Naive thymus-derived CD8-positive, alpha-beta T cell (primary cell): ENCODE data around the gene IL4I1. TPM values are rescaled to one million over a fixed set of nuclear protein-coding genes. Genes with fewer than 3 reads are reported as not detected.
A peak's percentile ranks its signal among the peaks of the same experiment; 100 is the strongest.

Experiments
- ATAC-seq, 2 donors: fragments of 150-1000 bp; cut with Tn5 transposase in 1 of 2; sonication (Bioruptor Pico), chemical (Tn5 transposase) in 1 of 2; 1 replicate in 1 of 2; 2 replicates in 1 of 2; pipeline ENCODE4 v1.10.0; 2021; ENCODE audit warnings: mild to moderate bottlenecking in 2 of 2, moderate library complexity in 2 of 2
- POLR2A ChIA-PET: fragments of 350-600 bp; sonication (Branson Sonifier 250); formaldehyde crosslinking; loops from one replicate; lab custom pipeline; 2021; ENCODE audit warnings: antibody characterized with exemption; lab: Charles Lee
- DNase-seq, 10 donors: peaks; one replicate each; pipeline versions ENCODE4 v3.0.0 to v3.0.0-alpha.2; 2020 to 2022
- H3K27ac Mint-ChIP-seq, 10 donors: one replicate each; pipeline ENCODE4 v1.8.0; 2020 to 2022; ENCODE audit warnings: mild to moderate bottlenecking in 10 of 10, mixed read lengths in 10 of 10, moderate library complexity in 4 of 10, inconsistent platforms in 1 of 10
- H3K27me3 Mint-ChIP-seq, 5 donors: one replicate each; pipeline ENCODE4 v1.8.0; 2021 to 2022; ENCODE audit warnings: mixed read lengths in 5 of 5
- H3K36me3 Mint-ChIP-seq, 3 donors: one replicate each; pipeline ENCODE4 v1.8.0; 2020 to 2022; ENCODE audit warnings: mixed read lengths in 3 of 3, mild to moderate bottlenecking in 2 of 3, inconsistent platforms in 1 of 3
- H3K4me1 Mint-ChIP-seq, 4 donors: one replicate each; pipeline ENCODE4 v1.8.0; 2021 to 2022; ENCODE audit warnings: mixed read lengths in 4 of 4
- H3K4me3 Mint-ChIP-seq, 10 donors: one replicate each; pipeline ENCODE4 v1.8.0; 2020 to 2022; ENCODE audit warnings: mild to moderate bottlenecking in 10 of 10, mixed read lengths in 10 of 10, moderate library complexity in 6 of 10, inconsistent platforms in 1 of 10
- H3K9me3 Mint-ChIP-seq, 9 donors: one replicate each; pipeline ENCODE4 v1.8.0; 2020 to 2022; ENCODE audit warnings: mixed read lengths in 9 of 9, mild to moderate bottlenecking in 3 of 9, inconsistent platforms in 1 of 9, moderate library complexity in 1 of 9
- polyA plus RNA-seq, 3 donors: library from polyadenylated mRNA; unstranded; fragments of 300-500 nt; fragmentation: Illumina TruSeq; gene quantifications; one replicate each; pipeline ENCODE4 v1.2.3, GENCODE V29; 2021
- total RNA-seq, 8 experiments: library from RNA in 2 of 8; stranded (reverse) in 2 of 8; gene quantifications; one replicate each; pipeline ENCODE4 v1.2.3 and lab custom pipeline; 2021 to 2026

Gene IL4I1
- total and polyA plus RNA-seq, 5 experiments from 2014 or later: 0.24 to 1.1 (median 0.26) TPM

DNA sequence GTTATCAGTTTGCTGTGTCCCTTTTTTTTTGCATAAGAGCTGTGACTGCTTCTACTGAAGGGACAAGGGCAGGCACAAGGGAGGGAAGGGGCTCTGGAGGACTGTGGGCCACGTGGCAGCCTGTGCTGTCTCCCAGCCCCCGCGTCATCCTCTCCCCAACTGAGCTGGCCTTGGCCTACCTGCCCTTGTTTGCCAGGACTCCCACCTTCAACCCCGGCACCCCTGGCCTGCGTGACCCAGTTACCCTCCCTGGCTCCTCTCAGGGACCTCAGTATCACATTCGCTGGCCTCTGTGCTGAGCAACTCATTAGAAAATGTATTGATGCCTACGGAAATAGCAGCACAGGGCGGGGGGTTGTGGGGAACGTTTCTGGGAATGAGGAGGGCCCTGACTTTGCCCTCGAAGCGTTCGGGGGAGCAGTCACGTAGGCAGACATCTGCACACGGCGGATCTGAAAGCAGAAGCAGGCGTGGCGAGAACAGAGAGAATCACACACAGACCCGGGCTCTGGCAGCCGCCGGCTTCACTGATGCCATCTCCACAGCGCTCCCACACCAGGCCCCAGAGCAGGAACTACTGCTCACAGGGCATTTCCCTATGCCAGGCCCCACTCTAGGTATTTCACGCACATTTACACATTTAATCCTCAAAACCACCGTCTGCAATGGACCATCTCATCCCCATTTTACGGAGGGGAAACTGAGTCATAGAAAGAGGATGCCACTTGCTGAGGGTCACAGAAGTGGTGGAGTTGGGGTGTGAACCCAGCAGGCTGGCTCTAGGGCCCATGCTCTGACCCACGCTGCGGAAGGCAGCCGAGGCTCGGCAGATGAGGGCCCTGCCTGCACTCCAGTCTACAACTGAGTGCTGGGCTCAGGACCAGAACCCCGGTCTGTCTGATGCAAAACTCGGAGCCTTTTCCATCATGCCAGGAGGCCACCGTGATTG lies 26.6 kb upstream of the IL4I1 start:
- H3K27ac Mint-ChIP-seq: peak overlapping the region in 1 of 10 donors; percentile 56
- H3K4me3 Mint-ChIP-seq: no peak overlapping the region
- ATAC-seq (no peak), DNase-seq (no peak)
- POLR2A ChIA-PET: no interaction called here
- H3K27me3 Mint-ChIP-seq: no peaks in the 10 kb centered on the region
- H3K4me1 Mint-ChIP-seq: peaks cover 24 to 60% (median 39%) of the 10 kb centered on the region in 4 donors
- no peaks in the 10 kb centered on the region for H3K9me3 Mint-ChIP-seq
- H3K36me3 Mint-ChIP-seq: peaks cover 0 to 51% (median 0%) of the 10 kb centered on the region in 3 donors

DNA sequence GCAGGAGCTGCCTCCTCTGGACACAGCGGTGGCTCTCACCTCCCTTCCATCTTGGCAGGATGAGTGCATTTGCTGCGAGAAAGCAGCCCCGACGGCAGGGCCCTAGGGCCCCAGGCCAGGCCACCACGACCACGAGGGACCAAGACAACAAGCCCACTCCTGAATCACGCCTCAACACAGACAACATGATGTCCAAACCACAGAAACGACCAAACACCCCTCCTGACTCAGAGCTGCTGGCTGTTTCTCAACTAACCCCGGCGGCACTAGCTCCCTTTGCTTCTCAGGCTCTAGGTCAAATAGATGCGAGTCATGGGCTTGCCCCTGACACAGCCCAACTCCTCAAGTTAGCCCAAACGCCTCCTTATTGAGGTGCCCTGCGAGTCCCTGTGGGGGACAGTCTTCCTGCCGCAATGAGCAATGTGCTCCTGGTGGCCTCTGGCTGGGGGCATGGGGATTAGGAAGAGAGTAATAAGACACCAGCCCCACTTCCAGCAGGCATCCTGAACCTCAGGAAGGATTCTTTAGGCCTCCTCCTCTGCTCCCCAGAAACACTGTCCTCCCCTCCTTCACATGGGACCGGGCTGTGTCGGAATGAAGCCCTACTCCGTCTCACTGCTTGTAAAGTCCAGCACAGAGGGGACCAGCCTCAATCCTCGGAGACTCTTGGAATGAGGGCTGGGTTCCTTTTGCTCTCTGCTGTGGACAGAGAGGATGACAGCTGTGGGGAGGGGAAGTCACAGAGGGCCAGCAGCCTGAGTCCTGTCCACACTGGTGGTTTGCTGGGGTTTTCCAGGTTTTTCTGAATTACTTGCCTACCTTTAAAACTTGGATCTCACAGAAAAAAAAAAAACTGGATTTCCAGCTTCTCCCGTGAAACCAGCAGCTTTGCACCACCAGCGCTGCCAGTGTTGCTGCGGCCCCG lies 25.4 kb upstream of the IL4I1 start:
- POLR2A ChIA-PET: interaction anchor here (0.7 kb wide), 1 partner anchor 22 kb away, joined by 3 read pairs; no protein-coding TSS in a partner anchor
- Mint-ChIP-seq H3K36me3 (peaks cover 0 to 54% (median 0%) of the 10 kb centered on the region in 3 donors), H3K4me1 (peaks cover 19 to 50% (median 31%) of the 10 kb centered on the region in 4 donors), H3K9me3 (no peaks in the 10 kb centered on the region), H3K27me3 (no peaks in the 10 kb centered on the region), H3K27ac (peak overlapping the region in 2 of 10 donors; percentile 37 to 80), H3K4me3 (no peak overlapping the region)
- ATAC-seq: no peak
- DNase-seq: no peak

DNA sequence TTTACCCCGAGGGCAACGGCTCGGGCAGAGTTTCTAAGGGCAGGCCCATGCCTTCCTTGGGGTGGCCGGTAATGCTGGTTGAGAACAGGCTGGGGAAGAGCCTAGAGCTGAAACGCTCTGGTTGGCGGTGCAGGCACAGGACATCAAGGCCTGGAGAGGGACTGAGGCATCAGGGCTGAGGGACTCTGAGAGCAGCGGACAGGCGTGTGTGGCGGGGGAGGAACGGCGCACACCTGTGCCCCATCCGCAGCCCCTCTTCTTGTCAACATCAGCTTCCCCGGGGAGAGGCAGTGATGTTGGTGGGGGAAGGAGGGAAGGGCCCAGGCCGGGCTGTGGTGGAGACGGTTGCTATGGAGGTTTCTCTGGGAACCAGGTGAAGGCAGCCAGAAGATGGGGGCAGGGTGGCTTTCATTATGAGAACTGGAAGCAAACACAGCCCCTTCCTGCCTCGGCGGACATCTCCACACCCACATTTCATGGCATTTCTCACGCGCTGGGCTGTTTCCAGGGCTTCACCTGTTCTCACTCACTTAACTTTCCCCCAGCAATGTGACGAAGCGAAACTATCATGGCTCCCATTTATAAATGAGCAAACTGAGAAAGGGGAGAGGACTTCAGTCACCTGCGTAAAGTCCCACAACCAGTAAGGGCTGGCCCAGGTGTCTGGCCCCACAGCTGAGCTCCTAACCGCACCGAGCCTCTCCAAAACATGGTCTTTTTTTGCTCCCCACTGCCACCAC lies 24.1 kb upstream of the IL4I1 start:
- Mint-ChIP-seq H3K36me3 (peaks cover 0 to 51% (median 0%) of the 10 kb centered on the region in 3 donors), H3K27me3 (no peaks in the 10 kb centered on the region), H3K27ac (peak overlapping the region in 2 of 10 donors; percentile 11 to 41), H3K9me3 (no peaks in the 10 kb centered on the region), H3K4me3 (no peak overlapping the region), H3K4me1 (peaks cover 20 to 46% (median 35%) of the 10 kb centered on the region in 4 donors)
- ATAC-seq: no peak
- no peak for DNase-seq
- POLR2A ChIA-PET: no interaction called here

DNA sequence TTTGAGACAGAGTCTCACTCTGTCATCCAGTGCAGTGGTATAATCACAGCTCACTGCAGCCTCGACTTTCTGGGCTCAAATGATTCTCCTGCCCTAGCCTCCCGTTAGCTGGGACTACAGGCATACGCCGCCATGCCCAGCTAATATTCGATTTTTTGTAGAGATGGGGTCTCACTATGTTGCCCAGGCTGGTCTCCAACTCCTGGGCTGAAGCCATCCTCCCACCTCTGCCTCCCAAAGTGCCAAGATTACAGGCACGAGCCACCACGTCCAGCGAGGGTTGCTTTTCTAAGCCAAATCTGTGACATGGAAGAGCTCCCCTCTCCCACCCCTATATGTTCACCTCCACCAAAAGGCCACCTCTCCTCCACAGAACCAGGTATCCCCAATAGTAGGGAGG lies 21.4 kb upstream of the IL4I1 start:
- Mint-ChIP-seq H3K27me3 (no peaks in the 10 kb centered on the region), H3K4me3 (no peak overlapping the region), H3K36me3 (peaks cover 4 to 59% (median 5%) of the 10 kb centered on the region in 3 donors), H3K27ac (peak overlapping the region in 3 of 10 donors; percentile 47 to 63 (median 59)), H3K9me3 (no peaks in the 10 kb centered on the region), H3K4me1 (peaks cover 26 to 38% (median 34%) of the 10 kb centered on the region in 4 donors)
- POLR2A ChIA-PET: no interaction called here
- no peak for DNase-seq
- no peak for ATAC-seq

DNA sequence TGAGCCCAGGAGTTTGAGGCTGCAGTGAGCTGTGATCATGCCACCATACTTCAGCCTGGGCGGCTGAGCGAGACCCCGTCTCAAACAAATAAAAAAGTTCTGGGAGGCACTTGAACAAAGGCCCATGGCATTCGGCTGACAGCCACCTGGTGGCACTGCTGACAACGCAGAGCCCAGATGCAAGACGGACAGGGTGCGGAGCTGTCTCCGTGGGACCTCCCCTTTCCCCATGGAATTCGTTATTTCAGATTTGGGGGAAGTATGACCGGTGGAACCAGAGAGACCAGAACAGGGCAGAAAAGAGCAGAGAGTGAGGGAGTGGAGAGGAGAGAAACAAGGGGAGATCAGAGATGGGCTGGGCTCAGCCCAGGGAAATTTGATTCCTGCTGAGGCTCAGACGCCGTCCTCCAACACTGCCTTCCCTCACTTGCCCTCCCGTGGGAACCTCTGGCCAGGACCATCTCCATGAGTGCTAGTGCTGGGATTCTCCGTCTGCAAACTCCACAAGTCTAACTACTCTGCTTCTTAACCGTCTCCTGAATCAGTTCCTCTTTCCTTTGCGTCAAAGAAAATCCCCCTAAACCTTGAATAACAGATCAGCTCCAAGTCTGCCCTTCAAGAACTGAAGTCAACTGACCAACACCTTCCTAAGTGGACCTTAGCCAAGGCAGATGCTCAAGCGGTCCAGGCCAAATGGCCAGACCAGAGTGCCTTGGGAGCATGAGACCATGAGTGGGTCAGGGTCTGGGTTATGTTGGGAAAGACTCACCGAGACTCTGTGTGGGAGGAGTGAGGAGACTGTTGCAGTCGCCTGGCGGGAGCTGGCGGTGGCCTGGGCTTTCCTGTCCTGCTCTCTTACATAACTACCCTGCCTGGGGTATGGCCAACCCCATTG lies 20.4 kb upstream of the IL4I1 start:
- Mint-ChIP-seq H3K4me3 (peak overlapping the region in 1 of 10 donors; percentile 46), H3K36me3 (peaks cover 4 to 64% (median 5%) of the 10 kb centered on the region in 3 donors), H3K27ac (peak overlapping the region in 4 of 10 donors; percentile 19 to 66 (median 36)), H3K9me3 (no peaks in the 10 kb centered on the region), H3K27me3 (no peaks in the 10 kb centered on the region), H3K4me1 (peaks cover 26 to 43% (median 34%) of the 10 kb centered on the region in 4 donors)
- no peak for DNase-seq
- no peak for ATAC-seq
- POLR2A ChIA-PET: no interaction called here

DNA sequence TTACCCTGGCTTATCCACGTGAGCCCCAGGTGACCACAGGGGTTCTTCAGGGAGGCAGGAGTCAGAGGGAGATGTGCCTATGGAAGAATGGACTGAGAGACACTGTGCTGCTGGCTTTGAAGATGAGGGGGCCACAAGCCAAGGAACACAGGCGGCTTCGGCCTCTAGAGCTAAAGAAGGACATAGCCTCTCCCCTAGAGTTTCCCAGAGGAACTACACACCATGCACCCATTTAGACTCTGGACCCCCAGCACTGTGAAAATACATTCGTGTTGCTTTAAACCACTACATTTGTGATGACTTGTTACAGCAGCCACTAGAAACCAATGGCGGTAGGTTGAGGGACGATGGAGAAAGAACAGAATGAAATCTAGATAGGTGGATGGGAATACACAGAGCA lies 18.6 kb upstream of the IL4I1 start:
- POLR2A ChIA-PET: interaction anchor here (0.6 kb wide), 1 partner anchor 799 kb away, joined by 4 read pairs; no protein-coding TSS in a partner anchor
- H3K4me1 Mint-ChIP-seq: peaks cover 16 to 45% (median 30%) of the 10 kb centered on the region in 4 donors

DNA sequence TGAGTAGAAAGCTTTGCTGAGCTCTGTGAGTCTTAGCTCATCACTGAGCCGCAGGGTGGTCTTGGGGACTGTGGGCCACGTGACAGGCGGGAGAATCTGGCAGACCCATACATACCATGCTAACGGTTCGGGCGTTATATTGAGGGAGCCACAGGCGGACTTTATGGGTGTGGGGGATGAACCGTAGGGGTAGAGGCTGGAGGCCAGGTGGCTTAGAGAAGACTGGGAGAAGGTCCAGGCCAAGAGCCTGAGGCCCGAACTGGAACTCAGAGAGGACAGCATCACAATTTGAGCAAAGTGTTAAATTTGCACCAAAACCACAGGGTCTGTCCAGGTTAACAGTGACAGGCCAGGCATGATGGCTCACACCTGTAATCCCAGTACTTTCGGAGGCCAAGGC lies 17.0 kb upstream of the IL4I1 start:
- Mint-ChIP-seq H3K4me1 (peaks cover 13 to 43% (median 27%) of the 10 kb centered on the region in 4 donors), H3K27ac (peak overlapping the region in 2 of 10 donors; percentile 11 to 76), H3K4me3 (no peak overlapping the region), H3K9me3 (no peaks in the 10 kb centered on the region), H3K27me3 (no peaks in the 10 kb centered on the region), H3K36me3 (peaks cover 4 to 56% (median 5%) of the 10 kb centered on the region in 3 donors)
- no peak for DNase-seq
- ATAC-seq: no peak
- POLR2A ChIA-PET: no interaction called here

More for the DNA sequence above, 18.6 kb upstream of the IL4I1 start:
- ATAC-seq (no peak), DNase-seq (no peak)
- Mint-ChIP-seq H3K4me3 (no peak overlapping the region), H3K9me3 (no peaks in the 10 kb centered on the region), H3K36me3 (peaks cover 4 to 59% (median 5%) of the 10 kb centered on the region in 3 donors), H3K27ac (peak overlapping the region in 6 of 10 donors; percentile 38 to 76 (median 60)), H3K27me3 (no peaks in the 10 kb centered on the region)

DNA sequence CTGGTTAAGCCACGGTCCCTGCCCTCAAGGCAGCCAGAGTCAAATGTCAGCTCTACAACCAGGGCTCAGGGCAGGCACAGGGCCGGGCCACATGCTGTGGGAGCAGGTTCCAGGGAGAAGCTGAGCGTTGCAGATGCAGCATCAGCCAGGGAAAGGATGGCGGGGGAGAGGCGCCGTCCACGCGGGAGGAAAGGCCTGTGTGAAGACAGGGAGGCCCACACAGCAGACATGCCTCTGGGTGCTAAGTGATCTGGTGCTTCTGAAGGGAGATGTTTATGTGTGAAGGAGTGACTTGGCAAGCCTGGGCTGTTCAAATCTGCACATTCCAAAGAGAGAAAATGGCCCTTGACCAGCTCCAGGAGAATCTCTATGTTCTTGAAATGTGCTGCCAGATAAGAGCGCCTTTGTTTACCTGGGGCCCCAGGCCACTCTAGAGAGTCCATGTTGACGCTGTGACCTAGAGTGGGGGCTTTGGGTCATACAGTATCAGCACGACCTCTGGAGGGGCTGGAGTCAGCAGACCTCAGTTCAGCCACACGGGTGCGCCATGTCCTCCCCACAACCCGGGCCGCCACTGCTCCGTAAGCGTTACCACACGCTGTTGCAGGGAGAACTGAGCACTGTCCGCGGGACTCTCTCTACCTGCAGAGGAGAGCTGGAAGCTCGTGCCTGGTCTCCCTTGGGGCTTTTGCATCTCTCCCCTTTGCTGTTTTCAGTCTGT lies 16.4 kb upstream of the IL4I1 start:
- DNase-seq (no peak), ATAC-seq (no peak)
- Mint-ChIP-seq H3K4me3 (no peak overlapping the region), H3K4me1 (peaks cover 13 to 39% (median 27%) of the 10 kb centered on the region in 4 donors), H3K27ac (peak overlapping the region in 3 of 10 donors; percentile 25 to 77 (median 34)), H3K27me3 (no peaks in the 10 kb centered on the region), H3K9me3 (no peaks in the 10 kb centered on the region), H3K36me3 (peaks cover 4 to 56% (median 5%) of the 10 kb centered on the region in 3 donors)
- POLR2A ChIA-PET: no interaction called here

DNA sequence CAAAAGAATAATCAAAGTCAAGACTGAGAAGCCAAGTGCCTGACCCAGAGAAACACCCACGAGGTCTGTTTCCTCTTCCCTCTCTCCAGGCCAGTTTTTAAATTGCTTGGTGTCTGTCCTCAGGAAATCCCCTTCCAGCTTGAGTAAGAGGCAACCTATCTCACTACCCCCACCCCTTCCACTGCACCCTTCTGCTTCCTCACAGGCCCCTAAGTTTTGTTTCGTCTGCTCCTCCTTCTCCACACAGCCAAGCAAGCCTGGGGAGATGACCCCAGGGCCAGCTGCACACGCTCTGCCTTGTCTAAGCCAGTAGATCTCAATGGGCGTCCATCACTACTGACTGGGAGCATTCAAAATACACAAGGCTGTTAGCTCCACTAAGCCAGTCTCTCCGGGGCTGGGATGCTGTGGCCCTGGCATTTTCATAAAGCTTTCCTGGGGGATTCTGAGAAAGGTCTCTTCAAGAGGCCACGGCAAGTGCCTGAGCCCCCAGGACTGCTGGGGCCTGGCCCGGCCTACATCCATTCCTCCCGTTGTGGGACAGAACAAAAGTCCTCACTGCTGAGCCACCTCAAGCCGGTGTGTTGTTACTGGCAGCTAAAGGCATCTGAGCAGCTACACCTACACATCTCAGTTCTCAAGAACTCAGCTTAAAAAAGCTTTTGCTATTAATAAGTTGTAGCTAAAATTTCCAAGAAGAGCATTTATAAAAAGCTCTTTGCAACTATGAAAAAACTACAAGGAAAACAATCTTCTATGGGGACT lies 14.9 kb upstream of the IL4I1 start:
- DNase-seq: no peak
- H3K9me3 Mint-ChIP-seq: no peaks in the 10 kb centered on the region
- H3K4me3 Mint-ChIP-seq: no peak overlapping the region
- POLR2A ChIA-PET: interaction anchor here (0.6 to 0.8 kb wide), 2 partner anchors 15 to 18 kb away, joined by 5 read pairs; partner anchors contain the start of gene NUP62
- peak overlapping the region; percentile 49 to 93 (median 84) for H3K27ac Mint-ChIP-seq
- peaks cover 4 to 59% (median 5%) of the 10 kb centered on the region in 3 donors for H3K36me3 Mint-ChIP-seq
- ATAC-seq: no peak
- H3K27me3 Mint-ChIP-seq: no peaks in the 10 kb centered on the region
- H3K4me1 Mint-ChIP-seq: peaks cover 12 to 33% (median 25%) of the 10 kb centered on the region in 4 donors

DNA sequence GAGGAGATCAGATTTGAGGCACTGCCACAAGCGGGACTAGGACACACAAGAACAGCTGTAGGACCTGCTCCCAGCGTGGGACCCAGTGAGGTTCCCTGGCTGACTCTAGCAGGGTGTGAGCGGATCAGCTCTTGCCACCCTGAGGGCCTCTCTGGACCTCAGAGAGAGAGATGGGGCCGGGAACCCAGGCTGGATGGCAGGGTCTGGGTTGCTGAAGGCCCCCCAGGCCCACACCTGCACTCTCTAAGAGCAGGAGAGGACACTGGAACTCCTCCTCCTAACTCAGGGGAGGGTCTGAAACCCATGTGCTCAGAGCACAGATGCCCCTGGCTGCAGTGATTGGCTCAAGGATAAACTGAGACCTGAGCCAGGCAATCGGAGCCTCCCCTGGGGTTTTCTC lies 13.5 kb upstream of the IL4I1 start:
- POLR2A ChIA-PET: no interaction called here
- no peaks in the 10 kb centered on the region for H3K27me3 Mint-ChIP-seq
- H3K9me3 Mint-ChIP-seq: no peaks in the 10 kb centered on the region
- no peak for ATAC-seq
- peaks cover 0 to 54% (median 2%) of the 10 kb centered on the region in 3 donors for H3K36me3 Mint-ChIP-seq
- H3K4me3 Mint-ChIP-seq: no peak overlapping the region
- DNase-seq: no peak
- peak overlapping the region in 4 of 10 donors; percentile 60 to 86 (median 80) for H3K27ac Mint-ChIP-seq
- H3K4me1 Mint-ChIP-seq: peaks cover 8 to 44% (median 25%) of the 10 kb centered on the region in 4 donors
